H1 (cell line): ENCODE measurements around the gene CACNA1B. TPM values are rescaled to one million over a fixed set of nuclear protein-coding genes. Genes with fewer than 3 reads are reported as not detected.

Source experiments
- ATF2 ChIP-seq: IDR thresholded peaks from 2 replicates; pipeline ENCODE4 v1.6.1; 2012; ENCODE audit warnings: low read length, inconsistent platforms
- CBX5 ChIP-seq: fragments of 300-800, 300-1000 bp; sonication (generic); IDR thresholded peaks from 2 replicates; pipeline ENCODE4 v1.7.1; 2016; ENCODE audit warnings: antibody characterized with exemption, low read length, low read depth
- PHF8 ChIP-seq: fragments of 200-600 bp; sonication (generic); conservative IDR thresholded peaks from 2 replicates; pipeline ENCODE4 v1.7.1; 2012; ENCODE audit warnings: low read depth, mild to moderate bottlenecking, inconsistent platforms, low read length, moderate library complexity
- RAD21 ChIP-seq, 2 experiments: IDR thresholded peaks in 1 of 2; conservative IDR thresholded peaks in 1 of 2; 2 replicates each; pipeline ENCODE4 v1.6.1; 2011; ENCODE audit warnings: low read depth in 2 of 2, low read length in 2 of 2, improper control_type of control experiment in 1 of 2, inconsistent platforms in 1 of 2, mild to moderate bottlenecking in 1 of 2, moderate library complexity in 1 of 2
- RBBP5 ChIP-seq: IDR thresholded peaks from 2 replicates; pipeline ENCODE4 v1.7.1; 2012; ENCODE audit warnings: low read depth, mild to moderate bottlenecking, inconsistent platforms, low read length, moderate library complexity, borderline replicate concordance
- RFX5 ChIP-seq: IDR thresholded peaks from 2 replicates; pipeline ENCODE4 v1.6.1; 2011; ENCODE audit warnings: low read depth, low read length, improper control_type of control experiment, borderline replicate concordance
- polyA plus RNA-seq, 7 experiments: library from polyadenylated mRNA; depleted of rRNA in 3 of 7; stranded (reverse) in 5 of 7; unstranded in 2 of 7; fragments of >200 nt in 5 of 7; fragments of 200-250 nt in 2 of 7; gene quantifications; 1 replicate in 5 of 7; 2 replicates in 1 of 7; 4 replicates in 1 of 7; pipeline versions ENCODE4 v1.2.1 to v1.2.3, GENCODE V29; 2011 to 2013; ENCODE audit warnings: missing spikeins in 2 of 7, mixed read lengths in 2 of 7
- total RNA-seq: library from RNA; stranded (reverse); fragmentation: NEBNext Ultra II Directional; extraction: Animal tissue kit (Norgen Biotek cat#: 25700); gene quantifications from 2 replicates; pipeline ENCODE4 v1.2.1, GENCODE V29; 2021
- TF ChIP-seq, protein P1 (sequence below): IDR thresholded peaks from 2 replicates; pipeline ENCODE4 v1.6.1; 2011; ENCODE audit warnings: low read depth, mild to moderate bottlenecking, low read length; ENCODE audit not compliant: insufficient read depth

Gene CACNA1B
- total and polyA plus RNA-seq, 2 of the 8 experiments (the other 6 are each of a cell fraction or from before 2014, with no cell fraction given): 1.5 to 5.7 TPM

- TF ChIP-seq ATF2: no peak
- TF ChIP-seq PHF8: no peak
- no peak for TF ChIP-seq CBX5
- no peak for TF ChIP-seq RFX5
- TF ChIP-seq, protein P1, sequence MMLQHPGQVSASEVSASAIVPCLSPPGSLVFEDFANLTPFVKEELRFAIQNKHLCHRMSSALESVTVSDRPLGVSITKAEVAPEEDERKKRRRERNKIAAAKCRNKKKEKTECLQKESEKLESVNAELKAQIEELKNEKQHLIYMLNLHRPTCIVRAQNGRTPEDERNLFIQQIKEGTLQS: no peak
- TF ChIP-seq RAD21 (IDR thresholded peaks at IDR 0.05 in 1 of 2, conservative IDR thresholded peaks at IDR 0.05 in 1 of 2; ENCODE audit: low read depth in 2 of 2, low read length in 2 of 2): no peak
- TF ChIP-seq RBBP5: no peak
Observed at GRCh38 chr9:138023394-138024124, 146.0 kb downstream of the CACNA1B start (continued).
